AG04450 (cell line): ENCODE measurements around the gene NLRP5. TPM values are rescaled to one million over a fixed set of nuclear protein-coding genes. Genes with fewer than 3 reads are reported as not detected.

Source experiments
- CTCF ChIA-PET: fragments of 300-600, 350-600 bp; formaldehyde crosslinking; extraction: SDS; loops from one replicate; lab custom pipeline; 2022; ENCODE audit warnings: antibody characterized with exemption, inconsistent platforms; lab: Charles Lee
- POLR2A ChIA-PET: fragments of 350-600 bp; formaldehyde crosslinking; extraction: SDS; loops from one replicate; lab custom pipeline; 2021; ENCODE audit warnings: antibody characterized with exemption, inconsistent platforms; lab: Yijun Ruan, JAX
- DNase-seq: peaks from one replicate; pipeline ENCODE4 v3.0.0-alpha.2; 2011; ENCODE audit warnings: low read depth, low spot score
- H3K27ac ChIP-seq: one replicate; pipeline ENCODE4 v1.5.1; 2012; ENCODE audit warnings: low read depth, low read length, control low read depth
- H3K27me3 ChIP-seq: one replicate; pipeline ENCODE4 v1.6.0; 2012; ENCODE audit warnings: low read length; ENCODE audit not compliant: control insufficient read depth, insufficient read depth
- H3K4me3 ChIP-seq: 2 replicates; pipeline ENCODE4 v1.5.1; 2011; ENCODE audit warnings: mild to moderate bottlenecking, low read depth, low read length, control low read depth
- H3K9me3 ChIP-seq: 2 replicates; pipeline ENCODE4 v1.5.1; 2012; ENCODE audit warnings: low read length; ENCODE audit not compliant: control insufficient read depth, insufficient read depth
- polyA plus RNA-seq: library from polyadenylated mRNA; depleted of rRNA; stranded (reverse); fragments of >200 nt; gene quantifications from 2 replicates; pipeline ENCODE4 v1.2.3, GENCODE V29; 2011
- TF ChIP-seq, protein P1 (sequence below): IDR thresholded peaks from 2 replicates; pipeline ENCODE4 v1.5.1; 2011; ENCODE audit warnings: low read depth, low read length, control low read depth, inconsistent platforms

Gene NLRP5
- polyA plus RNA-seq, 1 experiment = not detected

- TF ChIP-seq, protein P1, sequence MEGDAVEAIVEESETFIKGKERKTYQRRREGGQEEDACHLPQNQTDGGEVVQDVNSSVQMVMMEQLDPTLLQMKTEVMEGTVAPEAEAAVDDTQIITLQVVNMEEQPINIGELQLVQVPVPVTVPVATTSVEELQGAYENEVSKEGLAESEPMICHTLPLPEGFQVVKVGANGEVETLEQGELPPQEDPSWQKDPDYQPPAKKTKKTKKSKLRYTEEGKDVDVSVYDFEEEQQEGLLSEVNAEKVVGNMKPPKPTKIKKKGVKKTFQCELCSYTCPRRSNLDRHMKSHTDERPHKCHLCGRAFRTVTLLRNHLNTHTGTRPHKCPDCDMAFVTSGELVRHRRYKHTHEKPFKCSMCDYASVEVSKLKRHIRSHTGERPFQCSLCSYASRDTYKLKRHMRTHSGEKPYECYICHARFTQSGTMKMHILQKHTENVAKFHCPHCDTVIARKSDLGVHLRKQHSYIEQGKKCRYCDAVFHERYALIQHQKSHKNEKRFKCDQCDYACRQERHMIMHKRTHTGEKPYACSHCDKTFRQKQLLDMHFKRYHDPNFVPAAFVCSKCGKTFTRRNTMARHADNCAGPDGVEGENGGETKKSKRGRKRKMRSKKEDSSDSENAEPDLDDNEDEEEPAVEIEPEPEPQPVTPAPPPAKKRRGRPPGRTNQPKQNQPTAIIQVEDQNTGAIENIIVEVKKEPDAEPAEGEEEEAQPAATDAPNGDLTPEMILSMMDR = no peak
- ChIA-PET POLR2A (no interaction called here), CTCF (interaction anchor here (0.5 kb wide), 1 partner anchor 447 kb away, joined by 4 read pairs; no protein-coding TSS in a partner anchor)
- Histone ChIP-seq H3K27ac (no peak overlapping the region), H3K27me3 (no peaks in the 10 kb centered on the region), H3K9me3 (peaks cover 28% of the 10 kb centered on the region), H3K4me3 (no peak overlapping the region)
- no peak for DNase-seq
These were observed 113.3 kb downstream of the NLRP5 start for GRCh38 chr19:56099638-56100539.

DNA sequence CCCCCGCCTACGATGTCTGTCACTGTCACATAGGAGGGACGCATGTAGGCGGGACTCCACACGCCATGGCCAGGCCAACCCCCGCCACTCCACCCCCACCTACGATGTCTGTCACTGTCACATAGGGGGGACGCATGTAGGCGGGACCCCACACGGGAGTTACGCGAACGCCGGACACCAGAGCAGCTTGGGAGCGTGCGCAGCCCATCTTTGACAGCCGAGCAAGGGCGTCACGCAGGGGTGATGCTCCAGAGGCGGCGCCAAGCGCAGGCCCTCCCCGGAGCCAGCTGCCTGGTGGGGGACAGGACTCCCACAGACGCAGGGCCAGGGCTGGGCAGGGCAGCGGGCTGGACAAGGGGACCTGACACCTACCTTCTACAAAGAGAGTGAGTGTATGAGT is 114.5 kb downstream of the NLRP5 start:
- POLR2A ChIA-PET = no interaction called here
- CTCF ChIA-PET = no interaction called here
- TF ChIP-seq, protein P1 = no peak
- Histone ChIP-seq H3K27me3 (no peaks in the 10 kb centered on the region), H3K9me3 (peaks cover 29% of the 10 kb centered on the region), H3K4me3 (no peak overlapping the region), H3K27ac (no peak overlapping the region)
- no peak for DNase-seq

- Histone ChIP-seq H3K27ac (no peak overlapping the region), H3K27me3 (no peaks in the 10 kb centered on the region), H3K9me3 (peaks cover 35% of the 10 kb centered on the region), H3K4me3 (no peak overlapping the region)
- CTCF ChIA-PET = no interaction called here
- DNase-seq = no peak
- POLR2A ChIA-PET = interaction anchor here (0.6 to 0.7 kb wide), 2 partner anchors 35 to 39 kb away, joined by 3 read pairs; partner anchors contain the start of gene ZNF444
- TF ChIP-seq, protein P1 = no peak
These were observed 115.4 kb downstream of the NLRP5 start for GRCh38 chr19:56101746-56102535.

DNA sequence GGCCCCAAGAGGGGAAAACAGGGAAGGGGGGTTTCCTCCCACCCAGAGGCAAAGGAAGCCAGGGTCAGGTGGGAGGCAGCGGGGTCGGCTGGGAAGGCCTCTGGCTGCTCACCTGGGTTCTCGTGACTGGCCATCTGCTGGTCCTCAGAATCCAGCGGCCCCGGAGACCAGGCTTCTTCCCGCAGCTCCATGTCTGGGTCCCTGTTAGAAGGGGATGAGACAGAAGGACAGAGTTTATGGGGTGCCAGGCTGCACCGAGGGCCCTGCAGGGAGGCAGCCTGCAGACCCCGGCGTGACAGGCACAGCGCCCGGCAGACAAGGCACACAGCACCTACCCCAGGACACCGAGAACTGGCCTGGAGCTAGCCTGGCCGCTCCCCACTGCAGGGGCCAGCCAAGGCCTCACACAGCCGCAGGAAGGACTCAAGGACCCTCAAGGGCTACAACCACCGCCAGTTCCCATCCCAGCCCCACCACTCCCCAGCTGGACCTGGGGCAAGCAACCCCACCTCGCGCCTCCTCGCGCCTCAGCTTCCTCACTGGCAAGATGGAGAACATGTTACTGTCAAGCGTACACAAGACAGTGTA is 116.5 kb downstream of the NLRP5 start:
- Histone ChIP-seq H3K4me3 (no peak overlapping the region), H3K9me3 (peaks cover 29% of the 10 kb centered on the region), H3K27me3 (no peaks in the 10 kb centered on the region), H3K27ac (no peak overlapping the region)
- ChIA-PET POLR2A (no interaction called here), CTCF (no interaction called here)
- no peak for DNase-seq
- TF ChIP-seq, protein P1 = no peak
